Measurements from ENCODE around the gene ERG28.

DNA sequence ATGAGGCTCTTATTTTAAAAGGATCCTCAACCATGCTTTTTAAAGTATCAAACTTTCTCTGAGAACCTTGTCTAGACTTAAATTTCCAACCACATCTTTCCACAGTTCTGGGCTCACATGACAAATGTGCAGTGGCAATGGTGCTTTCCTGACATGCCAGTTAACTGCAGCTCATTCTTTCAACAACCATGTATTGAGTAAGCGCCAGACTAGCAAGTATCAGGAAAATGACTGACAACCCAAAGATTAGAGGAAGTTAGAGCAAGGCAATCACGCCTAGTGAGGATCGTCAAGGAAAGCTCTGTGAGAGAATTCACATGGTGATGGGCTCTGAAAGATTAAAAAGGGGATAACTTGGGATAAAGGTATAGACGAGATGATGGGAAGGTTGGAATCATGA lies 46.5 kb downstream of the ERG28 start:
- TF ChIP-seq, protein P1, sequence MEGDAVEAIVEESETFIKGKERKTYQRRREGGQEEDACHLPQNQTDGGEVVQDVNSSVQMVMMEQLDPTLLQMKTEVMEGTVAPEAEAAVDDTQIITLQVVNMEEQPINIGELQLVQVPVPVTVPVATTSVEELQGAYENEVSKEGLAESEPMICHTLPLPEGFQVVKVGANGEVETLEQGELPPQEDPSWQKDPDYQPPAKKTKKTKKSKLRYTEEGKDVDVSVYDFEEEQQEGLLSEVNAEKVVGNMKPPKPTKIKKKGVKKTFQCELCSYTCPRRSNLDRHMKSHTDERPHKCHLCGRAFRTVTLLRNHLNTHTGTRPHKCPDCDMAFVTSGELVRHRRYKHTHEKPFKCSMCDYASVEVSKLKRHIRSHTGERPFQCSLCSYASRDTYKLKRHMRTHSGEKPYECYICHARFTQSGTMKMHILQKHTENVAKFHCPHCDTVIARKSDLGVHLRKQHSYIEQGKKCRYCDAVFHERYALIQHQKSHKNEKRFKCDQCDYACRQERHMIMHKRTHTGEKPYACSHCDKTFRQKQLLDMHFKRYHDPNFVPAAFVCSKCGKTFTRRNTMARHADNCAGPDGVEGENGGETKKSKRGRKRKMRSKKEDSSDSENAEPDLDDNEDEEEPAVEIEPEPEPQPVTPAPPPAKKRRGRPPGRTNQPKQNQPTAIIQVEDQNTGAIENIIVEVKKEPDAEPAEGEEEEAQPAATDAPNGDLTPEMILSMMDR (conservative IDR thresholded peaks at IDR 0.05; ENCODE audit: low read length): no peak
- no peak for TF ChIP-seq EZH2phosphoT487 (IDR thresholded peaks at IDR 0.05; ENCODE audit: borderline replicate concordance, low read depth, low read length)
